ENCODE measurements around the gene TECR.

Gene TECR

GRCh38 chr19:14576363-14576762 lies 47.0 kb downstream of the TECR start:
- no peak for DNase-seq
- Histone ChIP-seq H4K20me1 (ENCODE audit: insufficient read depth, low read length) (no peaks in the 10 kb centered on the region), H3K4me3 (ENCODE audit: low read length) (no peak overlapping the region), H3F3A (ENCODE audit: insufficient read depth, low read length) (no peaks in the 10 kb centered on the region), H3K36me3 (replicated peaks; ENCODE audit: insufficient read depth, low read length) (no peaks in the 10 kb centered on the region), H3K9ac (ENCODE audit: low read length) (no peak overlapping the region), H3K4me1 (ENCODE audit: low read length) (no peaks in the 10 kb centered on the region), H3K9me2 (replicated peaks; ENCODE audit: insufficient read depth, low read length) (no peaks in the 10 kb centered on the region), H3K27ac (ENCODE audit: low read length) (no peak overlapping the region), H3K4me2 (ENCODE audit: low read depth, low read length) (no peak overlapping the region), H3K79me2 (ENCODE audit: low read length) (peaks cover 5% of the 10 kb centered on the region), H2AFZ (ENCODE audit: low read length) (no peak overlapping the region), H3K9me3 (replicated peaks; ENCODE audit: insufficient read depth, low read length) (no peaks in the 10 kb centered on the region), H3K27me3 (replicated peaks; ENCODE audit: insufficient read depth, low read length) (peaks cover 30% of the 10 kb centered on the region)
- no peak for TF ChIP-seq EZH2 (optimal IDR thresholded peaks at IDR 0.05; ENCODE audit: low read depth, low read length)
- TF ChIP-seq CTCF (IDR thresholded peaks at IDR 0.05; ENCODE audit: low read length) = no peak
- no peak for TF ChIP-seq EZH2phosphoT487 (IDR thresholded peaks at IDR 0.05; ENCODE audit: low read length)

GRCh38 chr19:14577264-14577663 lies 47.9 kb downstream of the TECR start:
- no peak overlapping the region for H3K9ac ChIP-seq (ENCODE audit: low read length)
- no peak for DNase-seq
- no peaks in the 10 kb centered on the region for H3F3A ChIP-seq (ENCODE audit: insufficient read depth, low read length)
- no peak overlapping the region for H3K27ac ChIP-seq (ENCODE audit: low read length)
- H3K4me1 ChIP-seq (ENCODE audit: low read length) = no peaks in the 10 kb centered on the region
- no peaks in the 10 kb centered on the region for H3K9me3 ChIP-seq (replicated peaks; ENCODE audit: insufficient read depth, low read length)
- H3K79me2 ChIP-seq (ENCODE audit: low read length) = no peaks in the 10 kb centered on the region
- no peaks in the 10 kb centered on the region for H3K9me2 ChIP-seq (replicated peaks; ENCODE audit: insufficient read depth, low read length)
- no peak overlapping the region for H2AFZ ChIP-seq (ENCODE audit: low read length)
- no peak overlapping the region for H3K4me2 ChIP-seq (ENCODE audit: low read depth, low read length)
- H3K4me3 ChIP-seq (ENCODE audit: low read length) = no peak overlapping the region
- peaks cover 31% of the 10 kb centered on the region for H3K27me3 ChIP-seq (replicated peaks; ENCODE audit: insufficient read depth, low read length)
- no peak for TF ChIP-seq CTCF (IDR thresholded peaks at IDR 0.05; ENCODE audit: low read length)
- TF ChIP-seq EZH2 (optimal IDR thresholded peaks at IDR 0.05; ENCODE audit: low read depth, low read length) = no peak
- no peak for TF ChIP-seq EZH2phosphoT487 (IDR thresholded peaks at IDR 0.05; ENCODE audit: low read length)
- H4K20me1 ChIP-seq (ENCODE audit: insufficient read depth, low read length) = no peaks in the 10 kb centered on the region
- H3K36me3 ChIP-seq (replicated peaks; ENCODE audit: insufficient read depth, low read length) = no peaks in the 10 kb centered on the region

- no peak overlapping the region for H2AFZ ChIP-seq (ENCODE audit: low read length)
- no peak for DNase-seq
- H3K27me3 ChIP-seq (replicated peaks; ENCODE audit: insufficient read depth, low read length) = peaks cover 31% of the 10 kb centered on the region
- no peaks in the 10 kb centered on the region for H3K9me3 ChIP-seq (replicated peaks; ENCODE audit: insufficient read depth, low read length)
- H4K20me1 ChIP-seq (ENCODE audit: insufficient read depth, low read length) = no peaks in the 10 kb centered on the region
- H3K4me1 ChIP-seq (ENCODE audit: low read length) = no peaks in the 10 kb centered on the region
- H3K9me2 ChIP-seq (replicated peaks; ENCODE audit: insufficient read depth, low read length) = no peaks in the 10 kb centered on the region
- H3K27ac ChIP-seq (ENCODE audit: low read length) = no peak overlapping the region
- no peaks in the 10 kb centered on the region for H3K36me3 ChIP-seq (replicated peaks; ENCODE audit: insufficient read depth, low read length)
- no peak overlapping the region for H3K4me2 ChIP-seq (ENCODE audit: low read depth, low read length)
- no peaks in the 10 kb centered on the region for H3F3A ChIP-seq (ENCODE audit: insufficient read depth, low read length)
- no peak overlapping the region for H3K9ac ChIP-seq (ENCODE audit: low read length)
- no peaks in the 10 kb centered on the region for H3K79me2 ChIP-seq (ENCODE audit: low read length)
- TF ChIP-seq CTCF (IDR thresholded peaks at IDR 0.05; ENCODE audit: low read length) (no peak), EZH2phosphoT487 (IDR thresholded peaks at IDR 0.05; ENCODE audit: low read length) (no peak), EZH2 (optimal IDR thresholded peaks at IDR 0.05; ENCODE audit: low read depth, low read length) (no peak)
- H3K4me3 ChIP-seq (ENCODE audit: low read length) = no peak overlapping the region
Observed at GRCh38 chr19:14577885-14578427, 48.6 kb downstream of the TECR start.

Data from MM.1S (cell line).